Mammary epithelial cell (primary cell): ENCODE measurements around the gene PIN4.

Experiments used
- EZH2 ChIP-seq: IDR thresholded peaks from 2 replicates; pipeline ENCODE4 v1.6.1; 2012; ENCODE audit warnings: low read length, inconsistent platforms, borderline replicate concordance
- TF ChIP-seq, protein P1 (sequence below), 2 donors: IDR thresholded peaks in 1 of 2; conservative IDR thresholded peaks in 1 of 2; 2 replicates each; pipeline ENCODE4 v1.5.1; 2011 to 2012; ENCODE audit warnings: inconsistent platforms in 2 of 2, low read length in 2 of 2, mild to moderate bottlenecking in 2 of 2, control low read depth in 1 of 2, low read depth in 1 of 2; ENCODE audit not compliant: insufficient read depth in 1 of 2; ENCODE audit errors: extremely low read depth in 1 of 2

DNA sequence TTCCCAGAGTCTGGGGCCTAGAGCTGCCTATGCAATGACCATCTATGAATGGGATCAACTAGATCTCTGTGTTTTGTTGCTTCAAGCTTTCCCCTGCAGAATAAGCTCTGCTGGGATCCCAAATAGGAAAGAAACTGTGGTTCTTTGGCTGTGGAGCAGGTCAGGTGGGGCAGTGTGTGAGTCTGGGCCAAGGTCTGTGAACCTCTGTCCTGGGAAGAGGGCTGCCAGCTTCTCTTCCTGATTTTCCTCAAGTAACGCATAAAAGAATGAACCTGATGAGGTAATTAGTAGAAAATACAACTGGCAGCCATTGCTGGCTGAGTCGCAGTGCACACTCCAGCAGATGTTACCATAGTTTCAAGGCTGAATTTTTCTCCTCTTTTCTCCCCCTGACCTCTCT is 4.6 kb upstream of the PIN4 start:
- TF ChIP-seq, protein P1, sequence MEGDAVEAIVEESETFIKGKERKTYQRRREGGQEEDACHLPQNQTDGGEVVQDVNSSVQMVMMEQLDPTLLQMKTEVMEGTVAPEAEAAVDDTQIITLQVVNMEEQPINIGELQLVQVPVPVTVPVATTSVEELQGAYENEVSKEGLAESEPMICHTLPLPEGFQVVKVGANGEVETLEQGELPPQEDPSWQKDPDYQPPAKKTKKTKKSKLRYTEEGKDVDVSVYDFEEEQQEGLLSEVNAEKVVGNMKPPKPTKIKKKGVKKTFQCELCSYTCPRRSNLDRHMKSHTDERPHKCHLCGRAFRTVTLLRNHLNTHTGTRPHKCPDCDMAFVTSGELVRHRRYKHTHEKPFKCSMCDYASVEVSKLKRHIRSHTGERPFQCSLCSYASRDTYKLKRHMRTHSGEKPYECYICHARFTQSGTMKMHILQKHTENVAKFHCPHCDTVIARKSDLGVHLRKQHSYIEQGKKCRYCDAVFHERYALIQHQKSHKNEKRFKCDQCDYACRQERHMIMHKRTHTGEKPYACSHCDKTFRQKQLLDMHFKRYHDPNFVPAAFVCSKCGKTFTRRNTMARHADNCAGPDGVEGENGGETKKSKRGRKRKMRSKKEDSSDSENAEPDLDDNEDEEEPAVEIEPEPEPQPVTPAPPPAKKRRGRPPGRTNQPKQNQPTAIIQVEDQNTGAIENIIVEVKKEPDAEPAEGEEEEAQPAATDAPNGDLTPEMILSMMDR (conservative IDR thresholded peaks at IDR 0.05 in 1 of 2, IDR thresholded peaks at IDR 0.05 in 1 of 2; ENCODE audit: extremely low read depth in 1 of 2, insufficient read depth in 1 of 2, low read depth in 1 of 2, low read length in 2 of 2) = no peak
- no peak for TF ChIP-seq EZH2
